Stimulated activated CD8-positive, alpha-beta memory T cell treated with anti-CD3 and anti-CD28 coated beads, Interleukin-4, amount 100 ng/mL, for 24 hours (primary cell): Measurements from ENCODE around the gene TRHDE.

Experiments used
- DNase-seq: peaks from one replicate; pipeline ENCODE4 v3.0.0-alpha.2; 2020; ENCODE audit warnings: low read depth

The TRHDE gene

DNA sequence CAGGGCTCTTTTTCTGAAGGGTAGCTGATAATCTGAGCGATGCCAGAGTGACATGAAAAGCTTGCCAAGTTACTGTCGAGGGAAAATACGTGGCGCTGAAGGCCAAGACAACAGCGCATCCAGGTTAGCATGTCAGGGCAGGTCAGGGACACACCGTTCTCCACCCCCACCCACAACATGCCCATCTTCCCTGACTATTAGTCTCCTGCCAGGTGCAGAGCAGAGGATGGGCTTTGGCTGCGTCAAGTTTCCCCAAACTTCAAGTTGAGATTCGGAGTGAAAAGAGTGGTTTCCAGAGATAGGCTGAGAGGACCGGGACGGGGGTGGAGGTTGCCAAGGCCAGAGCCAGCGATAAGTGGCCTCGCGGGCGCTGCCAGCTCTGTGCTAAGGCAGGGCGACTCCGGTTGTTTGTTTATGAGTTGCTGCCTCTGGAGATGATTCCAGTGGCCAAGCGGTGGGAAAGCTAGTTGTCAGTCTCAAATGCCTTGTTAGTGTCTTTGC, 1.7 kb downstream of the TRHDE start:
- no peak for DNase-seq

- no peak for DNase-seq
Observed at GRCh38 chr12:72274931-72275330, 2.8 kb downstream of the TRHDE start.

DNA sequence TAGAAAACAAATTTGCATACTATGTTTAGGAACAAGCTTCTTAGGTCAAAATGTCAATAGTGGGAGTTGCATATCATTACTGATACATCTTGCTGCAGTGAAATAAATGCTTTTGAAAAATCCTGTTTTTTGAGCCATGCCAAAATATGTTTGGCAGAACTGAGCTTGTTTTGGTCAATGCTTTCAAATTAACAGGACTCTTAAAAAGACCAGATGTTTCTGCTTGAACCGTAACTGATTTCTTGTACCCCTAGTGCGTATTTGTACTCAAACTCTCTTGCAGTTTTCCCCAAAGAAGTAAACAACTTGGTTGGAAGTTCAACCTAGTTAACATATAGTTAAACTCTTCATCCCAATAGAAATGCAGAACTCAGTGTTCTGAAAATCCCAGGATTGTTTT, 3.4 kb downstream of the TRHDE start:
- DNase-seq = no peak

GRCh38 chr12:72276181-72276805, 4.1 kb downstream of the TRHDE start:
- DNase-seq = no peak

GRCh38 chr12:72277415-72277814, 5.2 kb downstream of the TRHDE start:
- no peak for DNase-seq

GRCh38 chr12:72278894-72279293, 6.7 kb downstream of the TRHDE start:
- no peak for DNase-seq

DNA sequence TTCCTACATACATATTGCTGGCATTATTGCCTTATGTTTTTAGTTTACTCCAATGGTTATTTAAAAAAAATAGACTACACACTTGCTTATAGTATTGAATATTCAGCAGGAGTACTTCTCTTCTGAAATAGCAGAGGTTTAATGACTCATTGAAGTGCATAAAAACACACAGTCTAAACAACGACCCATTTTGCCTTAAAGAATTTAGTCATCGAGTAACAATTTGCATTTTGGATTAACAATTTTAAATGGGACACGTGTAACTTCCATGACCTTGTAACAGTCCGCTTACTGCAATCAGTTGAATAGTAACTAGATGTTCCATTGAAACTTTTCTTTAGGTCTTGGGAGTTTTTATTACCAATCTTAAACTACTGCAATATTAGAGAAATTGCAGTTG, 9.0 kb downstream of the TRHDE start:
- DNase-seq = no peak

DNA sequence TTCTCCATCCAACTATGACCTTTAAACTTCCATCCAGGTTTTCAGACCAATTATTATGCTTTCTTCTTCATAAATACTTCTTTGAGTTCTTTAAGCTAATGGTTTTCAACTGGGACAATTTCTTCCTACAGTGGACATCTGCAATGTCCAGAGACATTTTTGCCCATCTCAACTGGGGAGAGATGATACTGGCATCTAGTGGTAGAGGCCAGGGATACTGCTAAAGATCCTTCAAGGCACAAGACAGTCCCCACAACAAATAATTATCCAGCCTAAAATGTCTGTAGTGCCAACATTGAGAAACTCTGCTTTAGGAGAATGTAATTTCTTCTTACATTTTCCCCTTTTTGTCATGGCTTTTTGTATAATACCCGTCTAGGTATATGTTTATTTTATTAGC, 10.6 kb downstream of the TRHDE start:
- no peak for DNase-seq

GRCh38 chr12:72285861-72286260, 13.7 kb downstream of the TRHDE start:
- DNase-seq = no peak

- DNase-seq = no peak
Observed at GRCh38 chr12:72286526-72286925, 14.4 kb downstream of the TRHDE start.

DNA sequence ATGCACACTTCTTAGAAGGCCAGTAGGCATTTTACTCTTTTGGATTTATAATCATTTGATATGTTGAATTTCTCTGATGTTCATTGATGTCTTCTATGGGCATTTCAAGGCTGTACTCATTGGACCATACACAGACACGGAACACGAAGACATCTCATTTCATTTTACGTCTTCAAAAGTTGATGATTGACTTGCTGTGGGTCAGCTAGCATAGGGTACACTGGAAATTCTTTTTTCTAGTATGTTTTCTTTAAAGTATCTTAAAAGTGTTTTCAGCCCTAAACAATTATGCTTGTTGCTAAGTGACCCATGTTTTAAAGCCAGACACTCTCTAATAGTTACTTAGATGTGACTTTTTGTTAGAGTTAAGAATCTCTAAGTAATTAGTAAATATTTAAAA, 16.3 kb downstream of the TRHDE start:
- DNase-seq = no peak

DNA sequence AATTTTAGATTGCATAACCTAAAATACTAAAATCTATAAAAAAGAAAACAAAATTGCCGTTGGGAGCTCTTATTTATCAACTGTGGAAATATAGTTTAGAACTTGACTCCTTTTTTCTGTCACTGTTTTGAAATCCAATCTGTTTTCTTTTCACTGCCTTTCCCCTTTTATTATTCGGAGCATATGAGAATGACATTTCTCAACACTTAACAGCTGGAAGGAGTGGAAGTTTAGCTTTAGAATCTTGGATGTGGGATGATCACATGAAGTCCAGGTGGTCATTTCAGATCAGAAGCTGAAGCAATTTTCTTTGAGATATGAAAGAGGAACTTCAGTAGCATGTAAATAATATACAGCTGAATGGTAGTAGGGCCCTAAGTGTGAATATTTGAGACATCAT, 16.7 kb downstream of the TRHDE start:
- DNase-seq = no peak

DNA sequence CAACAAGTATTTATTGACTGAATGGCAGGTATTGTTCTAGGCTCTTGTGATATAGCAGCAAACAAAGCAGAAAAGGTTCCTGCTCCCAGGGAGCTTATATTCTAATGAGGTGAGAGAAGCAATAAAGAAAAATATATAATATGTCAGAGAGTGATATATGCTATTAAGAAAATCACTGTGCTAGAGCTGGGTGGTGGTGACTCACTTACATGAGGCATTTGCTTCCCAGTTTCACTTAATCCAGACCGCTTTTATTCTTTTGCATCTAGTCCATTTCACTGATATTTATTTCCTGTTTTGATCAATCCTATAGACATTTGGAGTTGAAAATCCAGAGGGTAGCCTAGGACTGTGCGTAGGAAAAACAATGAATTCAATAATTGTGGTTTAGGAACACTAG, 17.5 kb downstream of the TRHDE start:
- no peak for DNase-seq

DNA sequence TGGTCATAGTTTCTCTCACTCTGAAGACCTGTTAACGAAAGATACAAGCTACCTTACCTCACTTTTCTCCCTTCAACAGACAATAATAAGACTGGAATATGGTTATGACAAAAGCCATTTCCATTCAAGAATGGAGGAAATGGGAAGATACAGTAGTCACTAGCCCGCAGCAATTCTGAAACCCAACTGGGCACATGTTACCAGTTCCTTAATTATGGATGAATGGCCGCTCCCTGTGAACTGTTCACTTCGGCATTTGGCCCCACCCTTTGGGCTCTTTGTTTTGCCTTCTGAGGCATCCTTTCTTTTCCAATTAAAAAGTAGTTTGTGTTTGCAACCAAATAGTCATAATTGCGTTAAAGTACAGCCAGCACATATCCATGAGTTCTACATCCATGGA, 19.0 kb downstream of the TRHDE start:
- DNase-seq = no peak

DNA sequence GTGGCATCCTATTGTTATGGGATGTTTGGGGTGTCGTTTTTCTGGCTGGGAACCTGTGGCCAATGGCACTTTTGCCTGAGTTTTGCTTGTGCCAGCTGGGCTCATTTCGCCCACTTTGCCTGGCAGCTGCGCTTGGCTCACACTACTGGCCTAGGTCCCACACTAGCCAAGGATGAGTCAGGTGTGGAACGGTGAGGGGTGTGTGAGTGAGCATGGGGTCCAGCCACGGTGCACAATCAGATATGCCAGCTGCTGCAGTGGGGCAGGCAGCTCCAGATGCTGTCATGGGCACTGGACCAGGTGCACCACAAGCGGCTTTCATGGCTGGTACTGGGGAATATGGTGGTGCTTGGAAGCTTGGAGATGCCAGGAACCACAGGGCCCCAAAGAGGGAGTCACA, 21.5 kb downstream of the TRHDE start:
- no peak for DNase-seq

DNA sequence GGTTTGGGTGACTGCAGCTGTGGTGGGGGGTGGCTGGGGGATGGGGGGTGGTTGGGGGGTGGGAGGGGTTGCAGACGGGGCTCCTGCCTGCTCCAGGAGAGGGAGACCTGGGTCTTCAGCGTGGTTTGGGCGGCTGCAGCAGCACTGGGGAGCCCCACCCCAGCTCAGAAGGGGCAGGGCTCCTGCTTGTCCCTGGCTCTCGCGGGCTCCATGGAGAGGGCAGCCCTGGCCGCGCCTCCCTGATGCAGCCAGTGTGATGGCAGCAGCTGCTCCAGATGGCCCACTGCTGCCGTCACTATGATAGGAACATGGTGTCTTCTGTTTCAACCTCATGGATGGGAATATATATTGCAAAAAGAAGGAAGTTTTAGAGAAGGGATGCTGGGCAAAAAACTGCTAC, 22.9 kb downstream of the TRHDE start:
- no peak for DNase-seq

GRCh38 chr12:72295744-72296143, 23.6 kb downstream of the TRHDE start:
- no peak for DNase-seq

DNA sequence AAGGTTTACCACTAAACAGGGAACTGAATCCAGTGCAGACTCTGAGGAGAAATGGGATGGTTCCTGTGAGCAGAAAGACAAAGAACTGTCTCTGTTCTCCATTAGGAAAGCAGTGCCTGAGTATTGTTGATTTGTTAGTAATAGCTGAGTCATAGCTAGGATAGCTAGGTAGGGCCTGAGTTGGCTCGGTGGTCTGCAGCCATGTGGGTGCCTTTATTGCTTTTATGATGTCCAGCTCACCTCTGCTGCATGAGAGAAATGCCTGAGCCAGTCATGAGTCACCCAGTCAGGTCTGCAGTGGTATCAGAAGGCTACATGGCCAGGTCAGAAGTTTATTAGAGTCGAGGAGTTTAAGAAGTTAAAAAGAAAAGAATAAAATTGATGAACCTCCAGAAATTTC, 24.2 kb downstream of the TRHDE start:
- DNase-seq = no peak

DNA sequence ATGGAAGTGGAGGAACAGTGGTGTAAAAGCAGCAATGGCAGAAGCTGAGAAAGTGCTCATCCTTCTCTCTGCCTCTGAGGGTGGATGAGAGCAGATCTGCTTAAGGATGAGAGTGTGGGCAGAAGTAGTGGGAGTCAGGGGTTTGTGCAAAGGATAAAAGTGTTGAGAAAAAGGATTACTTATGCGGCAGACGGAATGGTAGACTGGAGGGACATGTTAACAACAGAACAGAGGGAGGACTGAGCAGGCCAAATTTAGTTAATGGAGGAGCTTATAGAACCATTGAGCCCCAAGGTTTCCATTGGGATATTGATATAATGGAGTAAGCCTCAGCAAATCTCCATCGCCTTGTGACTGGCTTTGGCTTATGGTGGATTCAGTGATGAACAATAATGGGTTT, 25.5 kb downstream of the TRHDE start:
- DNase-seq = no peak

GRCh38 chr12:72300728-72301127, 28.6 kb downstream of the TRHDE start:
- DNase-seq = no peak

DNA sequence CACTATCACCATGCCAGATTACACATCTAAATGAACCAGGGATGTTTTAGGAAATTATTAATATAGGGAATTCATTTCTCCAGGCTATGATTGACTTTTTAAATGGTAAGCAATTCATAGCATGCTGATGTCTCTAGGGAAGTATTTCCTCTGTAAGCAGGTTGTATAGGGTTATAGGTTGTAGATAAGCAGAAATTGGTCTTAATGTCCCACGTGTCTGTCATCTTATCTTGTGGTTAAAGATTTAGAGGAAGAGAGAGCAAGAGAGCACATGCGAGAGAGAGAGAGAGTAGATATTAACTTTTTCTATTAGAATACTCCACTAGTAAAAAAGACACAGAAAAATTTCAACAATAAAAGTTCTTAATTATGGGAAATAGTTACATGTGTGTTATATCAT, 32.6 kb downstream of the TRHDE start:
- DNase-seq = no peak

- DNase-seq = no peak
Observed at GRCh38 chr12:72307229-72307628, 35.1 kb downstream of the TRHDE start.

DNA sequence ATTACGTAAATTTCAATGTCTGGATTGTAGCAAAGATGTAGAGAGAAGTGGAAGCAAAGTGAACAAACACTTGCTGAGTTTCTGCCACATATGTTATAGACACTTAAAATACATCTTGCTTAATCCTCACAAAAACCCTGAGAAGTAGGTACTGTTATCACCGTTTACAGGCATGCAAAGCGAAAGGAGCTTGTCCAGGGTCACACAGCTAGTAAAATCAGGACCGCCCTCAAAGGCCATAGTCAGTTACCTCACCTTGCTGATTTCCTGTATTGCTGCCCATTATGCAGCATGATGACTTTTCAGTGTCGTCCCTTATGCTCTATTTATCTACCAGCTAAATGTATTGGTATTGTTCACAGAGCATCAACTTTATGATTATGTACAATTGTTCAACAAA, 39.8 kb downstream of the TRHDE start:
- no peak for DNase-seq

GRCh38 chr12:72313806-72314205, 41.6 kb downstream of the TRHDE start:
- no peak for DNase-seq

GRCh38 chr12:72315858-72316257, 43.7 kb downstream of the TRHDE start:
- DNase-seq = no peak
